Liver (tissue), 9 donors: ENCODE results near the gene LRRC7. TPM values are rescaled to one million over a fixed set of nuclear protein-coding genes. Genes with fewer than 3 reads are reported as not detected.

Source experiments
- DNase-seq: peaks from one replicate; pipeline ENCODE4 v3.0.0-alpha.2; 2017; ENCODE audit warnings: low spot score
- H3K27ac ChIP-seq, 2 donors: one replicate each; pipeline ENCODE4 v1.7.0; 2013; ENCODE audit warnings: inconsistent platforms in 2 of 2, low read length in 2 of 2, control low read depth in 1 of 2, low read depth in 1 of 2, mild to moderate bottlenecking in 1 of 2
- H3K27me3 ChIP-seq, 4 donors: one replicate each; pipeline versions ENCODE4 v1.6.1 to v1.7.0; 2013; ENCODE audit warnings: low read length in 3 of 4, inconsistent platforms in 1 of 4, mild to moderate bottlenecking in 1 of 4, moderate library complexity in 1 of 4; ENCODE audit not compliant: control insufficient read depth in 4 of 4, insufficient read depth in 4 of 4
- H3K36me3 ChIP-seq, 4 donors: one replicate each; pipeline versions ENCODE4 v1.6.1 to v1.7.0; 2013; ENCODE audit warnings: low read length in 3 of 4, mild to moderate bottlenecking in 3 of 4, low read depth in 1 of 4, moderate library complexity in 1 of 4; ENCODE audit not compliant: control insufficient read depth in 4 of 4, insufficient read depth in 3 of 4
- H3K4me1 ChIP-seq, 4 donors: one replicate each; pipeline versions ENCODE4 v1.6.1 to v1.7.0; 2013; ENCODE audit warnings: low read length in 3 of 4, mild to moderate bottlenecking in 3 of 4, moderate library complexity in 1 of 4; ENCODE audit not compliant: control insufficient read depth in 4 of 4, insufficient read depth in 4 of 4
- H3K4me3 ChIP-seq, 3 donors: one replicate each; pipeline versions ENCODE4 v1.6.1 to v1.7.0; 2013; ENCODE audit warnings: low read length in 3 of 3, control low read depth in 1 of 3, low read depth in 1 of 3, mild to moderate bottlenecking in 1 of 3
- H3K9ac ChIP-seq, 2 donors: one replicate each; pipeline ENCODE4 v1.7.0; 2013; ENCODE audit warnings: low read length in 2 of 2, mild to moderate bottlenecking in 2 of 2, moderate library complexity in 2 of 2, control low read depth in 1 of 2, low read depth in 1 of 2
- H3K9me3 ChIP-seq, 4 donors: one replicate each; pipeline versions ENCODE4 v1.6.1 to v1.7.0; 2013; ENCODE audit warnings: low read length in 3 of 4; ENCODE audit not compliant: control insufficient read depth in 4 of 4
- CTCF ChIP-seq: fragments of 150-350 bp; IDR thresholded peaks from 2 replicates; pipeline ENCODE4 v1.5.1; 2017; ENCODE audit warnings: improper control_type of control experiment, low read depth, low read length; ENCODE audit not compliant: missing input control
- EGR1 ChIP-seq, 2 donors: IDR thresholded peaks; 2 replicates each; pipeline ENCODE4 v1.6.1; 2016 to 2018; ENCODE audit warnings: antibody characterized with exemption in 2 of 2, low read depth in 2 of 2
- FOXA2 ChIP-seq: IDR thresholded peaks from 2 replicates; pipeline ENCODE4 v1.6.1; 2016; ENCODE audit warnings: antibody characterized with exemption
- GABPA ChIP-seq, 2 donors: IDR thresholded peaks in 1 of 2; conservative IDR thresholded peaks in 1 of 2; 2 replicates each; pipeline ENCODE4 v1.6.1; 2016; ENCODE audit warnings: antibody characterized with exemption in 2 of 2, mild to moderate bottlenecking in 1 of 2, moderate library complexity in 1 of 2
- HNF4A ChIP-seq, 2 donors: conservative IDR thresholded peaks; 2 replicates each; pipeline ENCODE4 v1.6.1; 2016; ENCODE audit warnings: antibody characterized with exemption in 2 of 2, mild to moderate bottlenecking in 2 of 2
- JUND ChIP-seq, 2 donors: IDR thresholded peaks; 2 replicates each; pipeline ENCODE4 v1.6.1; 2016; ENCODE audit warnings: antibody characterized with exemption in 2 of 2
- RAD21 ChIP-seq, 2 donors: IDR thresholded peaks; 2 replicates each; pipeline ENCODE4 v1.6.1; 2016; ENCODE audit warnings: antibody characterized with exemption in 2 of 2, mild to moderate bottlenecking in 2 of 2
- TAF1 ChIP-seq: conservative IDR thresholded peaks from 2 replicates; pipeline ENCODE4 v1.6.1; 2016; ENCODE audit warnings: antibody characterized with exemption, mild to moderate bottlenecking
- YY1 ChIP-seq: IDR thresholded peaks from 2 replicates; pipeline ENCODE4 v1.6.1; 2016; ENCODE audit warnings: antibody characterized with exemption, mild to moderate bottlenecking
- whole genome bisulfite sequencing: extraction: QIAGEN DNeasy Blood & Tissue Kit; methylation state at CpG from one replicate; pipeline ENCODE4 v1.1.7; 2013; 5-methylcytosine and 5-hydroxymethylcytosine counted together
- polyA plus RNA-seq, 2 donors: library from polyadenylated mRNA; stranded (reverse) in 1 of 2; unstranded in 1 of 2; fragments of 200-250 nt in 1 of 2; fragments of >200 nt in 1 of 2; fragmentation: Nextera tagmentation in 1 of 2; extraction: Ambion mirVana in 1 of 2; gene quantifications; one replicate each; pipeline versions ENCODE4 v1.2.1 to v1.2.3, GENCODE V29; 2013 to 2015
- total RNA-seq, 2 donors: library from RNA; depleted of rRNA; stranded (reverse); fragments of >200 nt; gene quantifications; one replicate each; pipeline ENCODE4 v1.2.3, GENCODE V29; 2014
- TF ChIP-seq, protein P1 (sequence below): IDR thresholded peaks from 2 replicates; pipeline ENCODE4 v1.6.1; 2016; ENCODE audit warnings: antibody characterized with exemption
- donor health status: healthy.
- donor health status: healthy.
- donor health status: healthy.
- donor health status: healthy.
- donor health status: healthy.

LRRC7 gene
- total and polyA plus RNA-seq, 4 donors: 0.08 to 1.1 (median 0.67) TPM

DNA sequence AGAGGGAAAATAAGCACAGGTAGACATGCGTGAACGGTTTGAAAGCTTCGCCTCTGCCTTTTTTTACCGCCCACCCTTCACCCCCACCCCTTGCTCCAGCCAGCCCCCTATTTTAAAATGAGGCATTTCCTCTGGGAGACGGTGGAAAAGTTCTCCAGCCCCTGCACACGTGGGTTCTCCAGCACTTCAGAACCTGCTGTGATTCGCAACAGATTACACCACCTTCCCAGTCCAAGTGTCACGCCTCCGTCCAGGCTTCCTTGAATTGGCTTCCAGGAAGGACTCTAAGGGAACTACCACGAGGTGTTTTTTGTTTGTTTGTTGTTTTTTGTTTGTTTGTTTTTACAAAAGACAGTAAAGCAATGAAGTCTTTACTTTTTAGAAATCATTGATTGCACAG lies 2.6 kb downstream of the LRRC7 start:
- Histone ChIP-seq H3K4me3 (peak overlapping the region in 1 of 3 donors; percentile 2), H3K36me3 (no peaks in the 10 kb centered on the region), H3K27me3 (peaks cover 0 to 9% (median 0%) of the 10 kb centered on the region in 4 donors), H3K9me3 (no peaks in the 10 kb centered on the region), H3K9ac (no peak overlapping the region), H3K4me1 (peaks cover 6 to 23% (median 18%) of the 10 kb centered on the region in 4 donors), H3K27ac (no peak overlapping the region)
- no peak for DNase-seq
- TF ChIP-seq FOXA2: no peak
- TF ChIP-seq HNF4A (conservative IDR thresholded peaks at IDR 0.05): no peak
- no peak for TF ChIP-seq JUND (IDR thresholded peaks at IDR 0.05)
- no peak for TF ChIP-seq EGR1 (IDR thresholded peaks at IDR 0.05; ENCODE audit: low read depth in 2 of 2)
- no peak for TF ChIP-seq YY1
- no peak for TF ChIP-seq GABPA (IDR thresholded peaks at IDR 0.05 in 1 of 2, conservative IDR thresholded peaks at IDR 0.05 in 1 of 2)
- TF ChIP-seq, protein P1, sequence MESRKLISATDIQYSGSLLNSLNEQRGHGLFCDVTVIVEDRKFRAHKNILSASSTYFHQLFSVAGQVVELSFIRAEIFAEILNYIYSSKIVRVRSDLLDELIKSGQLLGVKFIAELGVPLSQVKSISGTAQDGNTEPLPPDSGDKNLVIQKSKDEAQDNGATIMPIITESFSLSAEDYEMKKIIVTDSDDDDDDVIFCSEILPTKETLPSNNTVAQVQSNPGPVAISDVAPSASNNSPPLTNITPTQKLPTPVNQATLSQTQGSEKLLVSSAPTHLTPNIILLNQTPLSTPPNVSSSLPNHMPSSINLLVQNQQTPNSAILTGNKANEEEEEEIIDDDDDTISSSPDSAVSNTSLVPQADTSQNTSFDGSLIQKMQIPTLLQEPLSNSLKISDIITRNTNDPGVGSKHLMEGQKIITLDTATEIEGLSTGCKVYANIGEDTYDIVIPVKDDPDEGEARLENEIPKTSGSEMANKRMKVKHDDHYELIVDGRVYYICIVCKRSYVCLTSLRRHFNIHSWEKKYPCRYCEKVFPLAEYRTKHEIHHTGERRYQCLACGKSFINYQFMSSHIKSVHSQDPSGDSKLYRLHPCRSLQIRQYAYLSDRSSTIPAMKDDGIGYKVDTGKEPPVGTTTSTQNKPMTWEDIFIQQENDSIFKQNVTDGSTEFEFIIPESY: no peak
- TF ChIP-seq CTCF: no peak
- WGBS: 14% methylated on average over 10 of the region's 10 CpGs

DNA sequence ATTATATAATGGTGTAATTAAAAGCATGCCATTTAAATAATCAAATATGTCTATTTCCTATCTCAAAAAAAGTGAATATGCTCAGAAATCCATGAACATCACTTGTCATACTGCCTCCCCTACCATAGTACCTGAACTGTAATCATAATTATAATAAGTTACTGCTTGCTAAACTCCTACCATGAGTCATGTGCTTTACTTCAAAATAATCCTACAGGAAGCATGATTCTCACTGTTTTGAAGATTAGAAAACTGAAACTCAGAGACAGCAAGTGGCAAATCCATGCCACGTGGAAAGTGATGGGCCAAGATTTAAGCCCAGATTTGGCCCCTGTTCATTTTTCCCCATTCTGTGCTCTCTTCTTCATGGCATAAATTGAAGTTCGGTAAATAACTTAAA lies 5.2 kb downstream of the LRRC7 start:
- H3K36me3 ChIP-seq: no peaks in the 10 kb centered on the region
- WGBS: 71% methylated on average over 2 of the region's 2 CpGs
- H3K27ac ChIP-seq: no peak overlapping the region
- TF ChIP-seq TAF1: no peak
- H3K9ac ChIP-seq: no peak overlapping the region
- peaks cover 0 to 9% (median 0%) of the 10 kb centered on the region in 4 donors for H3K27me3 ChIP-seq
- H3K4me3 ChIP-seq: no peak overlapping the region
- no peaks in the 10 kb centered on the region for H3K9me3 ChIP-seq
- DNase-seq: no peak
- peaks cover 3 to 10% (median 7%) of the 10 kb centered on the region in 4 donors for H3K4me1 ChIP-seq

- Histone ChIP-seq H3K4me1 (peaks cover 0 to 2% (median under 1%) of the 10 kb centered on the region in 4 donors), H3K27ac (no peak overlapping the region), H3K36me3 (no peaks in the 10 kb centered on the region), H3K27me3 (peaks cover 0 to 9% (median 0%) of the 10 kb centered on the region in 4 donors), H3K4me3 (no peak overlapping the region), H3K9me3 (no peaks in the 10 kb centered on the region), H3K9ac (no peak overlapping the region)
- DNase-seq: no peak
- TF ChIP-seq TAF1: no peak
- TF ChIP-seq GABPA (IDR thresholded peaks at IDR 0.05 in 1 of 2, conservative IDR thresholded peaks at IDR 0.05 in 1 of 2): no peak
- no peak for TF ChIP-seq RAD21 (IDR thresholded peaks at IDR 0.05)
- TF ChIP-seq YY1: no peak
- TF ChIP-seq, protein P1: no peak
- TF ChIP-seq JUND (IDR thresholded peaks at IDR 0.05): no peak
- 38% methylated on average over 2 of the region's 2 CpGs for WGBS
Observed at GRCh38 chr1:69573911-69574310, 6.2 kb downstream of the LRRC7 start.
